ENCODE results near the gene CCDC40.
"Not testable (repeated sequence)": the region's sequence is repeated elsewhere in the genome, so short reads cannot be mapped to it uniquely, and the experiment has no call there.

CCDC40 gene

DNA sequence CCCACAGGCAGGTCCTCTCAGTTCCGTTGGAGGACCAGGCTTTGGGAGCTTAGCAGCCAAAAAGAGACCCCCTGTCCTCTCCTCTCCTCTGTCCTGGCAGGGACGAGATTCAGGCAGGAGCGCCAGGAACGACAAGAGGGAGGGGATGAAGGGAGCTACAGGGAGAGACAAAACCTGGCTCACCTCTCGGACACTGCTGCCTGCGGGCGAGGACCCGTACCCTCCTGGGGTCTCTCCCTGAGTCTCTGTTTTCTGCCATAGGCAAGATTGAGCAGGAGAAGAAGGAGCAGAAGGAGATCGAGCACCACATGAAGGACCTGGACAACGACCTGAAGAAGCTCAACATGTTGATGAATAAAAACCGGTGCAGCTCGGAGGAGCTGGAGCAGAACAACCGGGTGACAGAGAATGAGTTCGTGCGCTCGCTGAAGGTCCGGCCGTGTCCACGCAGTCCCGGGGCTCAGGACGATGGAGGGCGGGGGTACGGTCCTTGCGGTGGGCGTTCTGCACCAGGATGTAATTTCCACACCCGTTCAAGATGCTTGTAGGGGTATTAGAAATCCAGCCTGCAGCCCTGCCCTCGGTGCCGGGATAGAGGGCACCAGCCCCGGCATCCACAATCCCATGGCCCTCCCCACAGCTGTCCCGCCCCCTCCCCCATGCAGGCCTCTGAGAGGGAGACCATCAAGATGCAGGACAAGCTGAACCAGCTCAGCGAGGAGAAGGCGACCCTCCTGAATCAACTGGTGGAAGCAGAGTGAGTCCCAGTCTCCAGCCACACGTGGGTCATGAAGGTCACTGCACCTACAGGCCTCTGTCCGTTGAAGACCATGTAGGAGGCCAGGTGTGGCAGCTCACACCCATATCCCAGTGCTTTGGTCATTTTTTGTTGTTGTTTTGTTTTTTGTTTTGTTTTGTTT lies 51.2 kb downstream of the CCDC40 start:
- DNase-seq, result no peak

DNA sequence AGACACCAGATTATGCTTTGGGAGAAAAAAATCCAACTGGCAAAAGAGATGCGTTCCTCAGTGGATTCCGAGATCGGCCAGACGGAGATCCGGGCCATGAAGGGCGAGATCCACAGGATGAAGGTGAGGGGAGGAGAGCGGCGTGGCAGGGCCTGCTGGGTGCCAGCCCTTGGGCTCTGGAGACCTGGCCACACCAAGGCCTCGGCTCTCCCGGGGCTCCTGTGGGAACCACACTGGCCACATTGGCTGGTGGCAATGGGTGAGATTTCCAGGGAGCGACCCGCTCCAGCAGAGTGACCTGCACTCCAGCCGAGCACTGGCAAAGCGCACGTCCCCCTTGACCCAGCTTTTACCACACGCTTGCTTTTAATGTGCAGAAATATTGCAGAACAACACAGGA lies 53.3 kb downstream of the CCDC40 start:
- DNase-seq, result no peak

DNA sequence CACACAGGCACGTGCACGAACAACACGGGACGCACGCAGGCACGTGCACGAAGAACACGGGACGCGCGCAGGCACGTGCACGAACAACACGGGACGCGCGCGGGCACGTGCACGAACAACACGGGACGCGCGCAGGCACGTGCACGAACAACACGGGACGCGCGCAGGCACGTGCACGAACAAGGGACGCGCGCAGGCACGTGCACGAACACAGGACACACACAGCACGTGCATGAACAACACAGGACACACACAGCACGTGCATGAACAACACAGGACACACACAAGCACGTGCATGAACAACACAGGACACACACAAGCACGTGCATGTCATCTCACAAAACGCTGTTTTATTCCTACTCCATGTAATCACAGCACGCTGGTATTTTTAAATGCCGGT lies 53.7 kb downstream of the CCDC40 start:
- not testable (repeated sequence) for DNase-seq

DNA sequence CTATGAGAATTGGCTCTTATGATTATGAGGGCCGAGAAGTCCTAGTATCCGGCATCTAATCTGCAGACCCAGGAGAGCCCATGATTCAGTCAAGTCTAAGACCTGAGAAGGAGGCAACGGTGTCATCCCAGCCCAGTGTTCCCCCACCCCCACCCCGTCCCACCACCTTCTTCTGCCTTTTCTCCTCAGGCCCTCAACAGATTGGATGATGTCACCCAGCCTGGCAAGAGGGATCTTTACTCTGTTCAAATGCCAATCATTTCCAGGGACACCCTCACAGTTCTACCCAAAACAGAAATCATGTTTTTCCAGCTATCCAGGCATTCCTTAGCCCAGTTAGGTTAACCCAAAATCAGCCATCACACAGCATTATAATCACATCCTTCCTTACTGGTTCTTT lies 54.9 kb downstream of the CCDC40 start:
- no peak for DNase-seq

DNA sequence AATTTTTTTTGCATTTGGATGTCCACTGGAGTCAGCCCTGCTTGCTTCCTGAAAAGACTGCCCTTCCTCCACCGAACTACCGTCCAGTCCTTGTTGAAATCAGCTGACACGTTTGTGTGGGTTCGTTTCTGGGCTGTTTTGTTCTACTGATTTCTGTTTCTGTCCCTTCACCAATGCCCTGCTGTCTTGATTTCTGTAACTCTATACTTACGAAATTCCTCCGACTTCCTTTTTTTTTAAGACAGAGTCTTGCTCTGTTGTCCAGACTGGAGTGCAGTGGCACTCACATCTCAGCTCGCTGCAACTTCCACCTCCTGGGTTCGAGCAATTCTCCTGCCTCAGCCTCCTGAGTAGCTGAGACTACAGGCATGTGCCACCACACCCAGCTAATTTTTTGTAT lies 56.5 kb downstream of the CCDC40 start:
- DNase-seq, result no peak

DNA sequence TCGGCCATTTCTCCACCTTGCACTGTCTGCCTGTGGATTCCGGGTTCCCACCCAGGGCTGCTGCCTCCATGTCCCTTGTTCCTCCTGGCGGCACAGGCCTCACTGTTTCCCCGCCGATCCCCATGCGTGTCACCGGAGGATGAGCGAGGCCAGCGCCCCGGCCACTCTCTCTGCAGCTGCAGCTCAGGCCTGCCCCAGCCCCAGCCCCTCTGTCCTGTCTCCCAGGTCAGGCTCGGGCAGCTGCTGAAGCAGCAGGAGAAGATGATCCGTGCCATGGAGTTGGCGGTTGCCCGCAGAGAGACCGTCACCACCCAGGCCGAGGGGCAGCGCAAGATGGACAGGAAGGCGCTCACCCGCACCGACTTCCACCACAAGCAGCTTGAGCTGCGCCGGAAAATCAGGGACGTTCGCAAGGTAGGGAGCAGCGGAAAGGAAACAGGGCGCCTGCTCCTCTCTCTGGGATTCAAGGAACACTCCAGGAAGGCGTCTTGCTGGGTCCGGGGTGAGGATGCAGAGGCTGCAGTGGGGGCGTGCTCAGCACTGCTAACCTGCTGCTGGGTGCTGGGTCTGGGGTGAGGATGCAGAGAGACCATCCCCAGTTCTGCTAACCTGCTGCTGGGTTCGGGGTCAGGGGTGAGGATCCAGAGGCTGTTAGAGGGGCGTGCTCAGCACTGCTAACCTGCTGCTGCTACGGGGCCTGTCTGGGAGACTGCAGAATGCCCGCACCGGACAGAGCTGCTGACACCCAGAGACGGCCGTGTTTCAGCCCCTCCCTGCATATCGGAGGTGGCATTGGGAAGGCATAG lies 58.8 kb downstream of the CCDC40 start:
- DNase-seq, result no peak

DNA sequence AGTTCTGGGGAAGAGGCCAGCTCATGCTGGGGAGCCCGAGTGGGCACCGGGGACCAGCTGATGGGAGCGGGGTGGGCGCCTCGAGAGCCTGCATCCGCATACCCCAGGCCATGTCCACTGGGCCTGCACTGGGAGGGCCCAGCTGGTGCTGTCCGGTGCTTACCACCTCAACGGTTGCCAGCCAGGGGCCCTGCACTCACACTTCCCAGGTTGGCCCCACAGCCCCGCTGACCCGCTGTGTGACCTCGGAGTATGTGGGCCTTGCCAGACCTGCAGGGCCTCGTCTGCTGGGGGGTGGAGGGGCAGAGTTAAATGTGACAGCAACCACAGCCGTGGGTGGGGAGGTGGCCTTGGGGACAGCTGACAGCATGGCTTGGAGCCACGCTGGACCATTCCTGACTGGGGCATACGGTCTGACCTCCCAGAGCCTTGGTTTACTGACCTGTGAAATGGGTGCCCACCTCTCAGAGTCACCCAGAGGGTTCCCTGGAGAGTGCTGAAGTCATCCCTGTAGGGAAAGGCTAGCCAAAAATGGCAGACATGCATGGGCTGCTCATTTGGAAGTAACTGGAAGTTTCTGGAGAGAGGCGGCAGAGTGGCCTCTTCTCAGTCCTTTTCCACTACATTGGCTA lies 59.5 kb downstream of the CCDC40 start:
- DNase-seq, result no peak

DNA sequence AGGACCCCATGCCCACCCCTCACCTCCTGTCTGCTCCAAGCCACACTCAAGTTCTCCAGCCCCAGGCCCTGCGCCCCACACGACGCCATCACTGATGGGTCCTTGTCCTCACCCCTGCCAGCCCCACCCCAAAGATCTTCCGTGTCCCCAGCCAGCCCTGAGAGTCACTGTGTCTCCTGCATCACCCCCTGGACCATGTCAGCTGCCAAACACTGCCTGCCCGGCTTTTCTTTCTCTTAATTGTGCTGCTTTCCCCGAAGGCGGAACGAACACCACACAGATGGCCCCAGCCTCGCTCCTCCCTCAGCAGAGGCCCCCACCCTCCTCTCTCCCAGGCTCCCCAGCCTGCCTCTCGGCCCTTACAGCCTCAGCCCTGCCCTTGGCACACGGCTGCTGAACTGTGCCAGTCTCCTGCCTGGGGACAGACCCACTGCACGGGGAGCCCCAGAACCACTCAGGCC lies 60.1 kb downstream of the CCDC40 start:
- DNase-seq, result no peak

DNA sequence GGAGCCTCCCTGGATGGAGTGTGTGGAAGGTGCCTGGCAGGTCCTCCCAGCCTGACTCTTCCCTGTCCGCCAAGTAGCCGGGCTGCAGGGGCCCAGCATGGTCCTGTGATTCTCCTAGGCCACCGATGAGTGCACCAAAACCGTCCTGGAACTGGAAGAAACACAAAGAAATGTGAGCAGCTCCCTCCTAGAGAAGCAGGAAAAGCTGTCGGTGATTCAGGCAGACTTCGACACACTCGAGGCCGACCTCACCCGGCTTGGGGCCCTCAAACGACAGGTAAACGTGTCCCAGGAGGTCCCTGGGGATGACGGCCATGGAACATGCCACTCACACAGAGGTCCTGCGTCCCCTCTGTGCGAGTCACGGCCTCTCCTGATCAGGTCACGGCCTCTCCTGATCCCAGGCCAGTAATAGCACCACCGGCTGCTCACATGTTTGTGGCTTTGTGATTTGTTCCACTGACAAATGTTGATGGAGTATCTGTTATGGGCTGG lies 60.7 kb downstream of the CCDC40 start:
- DNase-seq, result no peak

DNA sequence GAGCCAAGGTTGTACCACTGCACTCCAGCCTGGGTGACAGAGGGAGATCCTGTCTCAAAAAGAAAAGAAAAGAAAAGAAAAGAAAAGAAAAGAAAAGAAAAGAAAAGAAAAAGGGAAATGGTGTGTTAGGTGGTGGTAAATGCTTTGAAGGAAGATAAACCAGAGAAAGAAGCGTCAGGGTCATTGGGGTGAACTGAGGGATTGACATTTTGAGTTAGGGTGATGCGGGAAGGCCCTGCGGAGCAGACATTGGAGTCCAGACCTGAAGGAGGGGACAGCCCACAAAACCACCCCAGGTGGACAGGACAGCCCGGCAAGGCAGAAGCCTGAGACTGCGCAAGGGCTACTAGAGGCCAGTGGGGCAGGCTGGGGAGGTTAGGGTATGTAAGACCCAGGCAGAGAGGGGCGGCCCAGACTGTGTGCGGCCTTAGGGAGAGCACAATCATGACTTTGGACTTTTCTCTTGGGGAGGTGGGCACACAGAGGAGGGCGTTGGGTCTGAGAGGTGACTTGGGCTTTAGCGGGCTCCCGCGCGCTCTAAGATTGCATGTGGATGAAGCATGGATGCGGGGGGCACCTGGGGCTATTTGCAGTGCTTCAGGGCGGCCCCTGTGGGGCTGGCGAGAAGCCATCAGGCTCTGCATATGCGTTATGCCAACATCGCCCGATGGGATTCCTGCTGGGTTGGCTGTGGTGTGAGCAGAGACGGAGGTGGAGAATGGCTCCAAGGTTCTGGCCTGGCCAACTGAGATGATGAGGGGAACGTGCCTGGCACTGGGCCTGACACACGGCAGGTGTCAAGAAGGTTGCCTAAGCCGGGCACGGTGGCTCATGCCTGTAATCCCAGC lies 61.6 kb downstream of the CCDC40 start:
- no peak for DNase-seq

DNA sequence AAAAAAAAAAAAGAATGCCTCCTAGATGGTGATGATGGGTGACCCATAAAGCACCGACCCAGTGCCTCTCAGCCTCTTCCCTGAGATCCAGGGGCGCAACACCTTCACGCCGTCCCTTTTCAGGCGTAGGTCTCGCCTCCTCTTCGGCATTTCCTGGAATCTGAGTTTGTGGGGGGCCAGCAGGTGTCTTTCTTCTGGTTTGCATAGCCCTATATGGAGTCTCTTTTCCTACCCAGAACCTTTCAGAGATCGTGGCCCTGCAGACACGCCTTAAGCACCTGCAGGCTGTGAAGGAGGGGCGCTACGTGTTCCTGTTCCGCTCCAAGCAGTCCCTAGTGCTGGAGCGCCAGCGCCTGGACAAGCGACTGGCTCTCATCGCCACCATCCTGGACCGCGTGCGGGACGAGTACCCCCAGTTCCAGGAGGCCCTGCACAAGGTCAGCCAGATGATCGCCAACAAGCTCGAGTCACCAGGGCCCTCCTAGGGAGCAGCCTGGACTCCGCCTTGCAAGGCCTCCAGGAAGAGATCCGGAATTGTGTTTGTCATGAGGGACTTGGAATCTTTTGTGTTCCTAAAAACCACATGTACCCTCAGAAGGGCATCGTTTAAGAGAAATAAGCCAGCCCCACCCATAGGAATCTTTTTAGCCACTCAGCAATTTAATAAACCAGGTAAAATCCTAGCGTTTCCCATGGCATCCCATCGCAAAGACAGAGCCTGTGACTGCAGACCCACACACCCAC lies 63.0 kb downstream of the CCDC40 start:
- DNase-seq, result no peak

DNA sequence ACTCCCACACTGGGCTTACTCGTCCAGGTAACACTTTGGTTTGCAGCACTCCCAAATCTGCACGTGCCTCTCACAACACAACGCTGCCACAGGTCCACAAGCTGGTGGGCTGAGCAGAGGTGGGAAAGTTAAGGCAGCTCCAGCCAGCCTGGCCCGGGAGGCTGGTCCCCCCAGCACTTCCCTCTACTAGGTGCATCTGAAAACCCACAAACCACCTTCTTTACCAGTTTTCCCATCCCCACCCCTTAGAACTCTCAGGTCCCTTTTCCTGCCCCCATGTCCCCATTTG lies 63.5 kb downstream of the CCDC40 start:
- DNase-seq, result no peak

DNA sequence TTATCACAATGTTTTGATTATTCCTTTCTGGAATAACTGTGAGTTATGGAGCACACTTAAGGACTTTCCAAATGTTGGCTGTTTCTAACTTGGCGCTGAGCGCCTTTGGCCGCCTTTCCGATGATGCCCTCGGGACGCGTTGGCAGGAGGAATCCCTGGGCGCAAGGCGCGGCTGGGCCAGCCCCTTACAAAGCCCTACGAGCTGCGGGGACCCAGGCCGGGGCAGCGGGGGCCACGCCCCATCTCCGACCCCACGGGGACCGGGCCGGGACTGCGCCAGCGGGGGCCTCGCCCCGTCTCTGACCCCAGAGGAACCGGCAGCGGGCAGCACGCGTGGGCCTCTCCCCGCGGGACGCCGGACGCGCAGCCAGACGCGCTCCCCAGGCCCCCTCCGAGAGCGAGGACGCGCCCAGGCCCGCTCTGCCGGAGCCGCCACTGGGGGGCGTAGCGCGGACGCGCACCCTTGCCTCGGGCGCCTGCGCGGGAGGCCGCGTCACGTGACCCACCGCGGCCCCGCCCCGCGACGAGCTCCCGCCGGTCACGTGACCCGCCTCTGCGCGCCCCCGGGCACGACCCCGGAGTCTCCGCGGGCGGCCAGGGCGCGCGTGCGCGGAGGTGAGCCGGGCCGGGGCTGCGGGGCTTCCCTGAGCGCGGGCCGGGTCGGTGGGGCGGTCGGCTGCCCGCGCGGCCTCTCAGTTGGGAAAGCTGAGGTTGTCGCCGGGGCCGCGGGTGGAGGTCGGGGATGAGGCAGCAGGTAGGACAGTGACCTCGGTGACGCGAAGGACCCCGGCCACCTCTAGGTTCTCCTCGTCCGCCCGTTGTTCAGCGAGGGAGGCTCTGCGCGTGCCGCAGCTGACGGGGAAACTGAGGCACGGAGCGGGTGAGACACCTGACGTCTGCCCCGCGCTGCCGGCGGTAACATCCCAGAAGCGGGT lies 64.8 kb downstream of the CCDC40 start, which contains the start of gene GAA:
TSS of gene GAA (plus strand) at position 571 of the 935 bp plus-strand sequence. CDS start 3,006 bp downstream, outside the sequence.
- peak; percentile 84 to 90 for DNase-seq

DNA sequence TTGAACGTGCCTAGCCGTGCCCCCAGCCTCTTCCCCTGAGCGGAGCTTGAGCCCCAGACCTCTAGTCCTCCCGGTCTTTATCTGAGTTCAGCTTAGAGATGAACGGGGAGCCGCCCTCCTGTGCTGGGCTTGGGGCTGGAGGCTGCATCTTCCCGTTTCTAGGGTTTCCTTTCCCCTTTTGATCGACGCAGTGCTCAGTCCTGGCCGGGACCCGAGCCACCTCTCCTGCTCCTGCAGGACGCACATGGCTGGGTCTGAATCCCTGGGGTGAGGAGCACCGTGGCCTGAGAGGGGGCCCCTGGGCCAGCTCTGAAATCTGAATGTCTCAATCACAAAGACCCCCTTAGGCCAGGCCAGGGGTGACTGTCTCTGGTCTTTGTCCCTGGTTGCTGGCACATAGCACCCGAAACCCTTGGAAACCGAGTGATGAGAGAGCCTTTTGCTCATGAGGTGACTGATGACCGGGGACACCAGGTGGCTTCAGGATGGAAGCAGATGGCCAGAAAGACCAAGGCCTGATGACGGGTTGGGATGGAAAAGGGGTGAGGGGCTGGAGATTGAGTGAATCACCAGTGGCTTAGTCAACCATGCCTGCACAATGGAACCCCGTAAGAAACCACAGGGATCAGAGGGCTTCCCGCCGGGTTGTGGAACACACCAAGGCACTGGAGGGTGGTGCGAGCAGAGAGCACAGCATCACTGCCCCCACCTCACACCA lies 65.7 kb downstream of the CCDC40 start:
- no peak for DNase-seq

DNA sequence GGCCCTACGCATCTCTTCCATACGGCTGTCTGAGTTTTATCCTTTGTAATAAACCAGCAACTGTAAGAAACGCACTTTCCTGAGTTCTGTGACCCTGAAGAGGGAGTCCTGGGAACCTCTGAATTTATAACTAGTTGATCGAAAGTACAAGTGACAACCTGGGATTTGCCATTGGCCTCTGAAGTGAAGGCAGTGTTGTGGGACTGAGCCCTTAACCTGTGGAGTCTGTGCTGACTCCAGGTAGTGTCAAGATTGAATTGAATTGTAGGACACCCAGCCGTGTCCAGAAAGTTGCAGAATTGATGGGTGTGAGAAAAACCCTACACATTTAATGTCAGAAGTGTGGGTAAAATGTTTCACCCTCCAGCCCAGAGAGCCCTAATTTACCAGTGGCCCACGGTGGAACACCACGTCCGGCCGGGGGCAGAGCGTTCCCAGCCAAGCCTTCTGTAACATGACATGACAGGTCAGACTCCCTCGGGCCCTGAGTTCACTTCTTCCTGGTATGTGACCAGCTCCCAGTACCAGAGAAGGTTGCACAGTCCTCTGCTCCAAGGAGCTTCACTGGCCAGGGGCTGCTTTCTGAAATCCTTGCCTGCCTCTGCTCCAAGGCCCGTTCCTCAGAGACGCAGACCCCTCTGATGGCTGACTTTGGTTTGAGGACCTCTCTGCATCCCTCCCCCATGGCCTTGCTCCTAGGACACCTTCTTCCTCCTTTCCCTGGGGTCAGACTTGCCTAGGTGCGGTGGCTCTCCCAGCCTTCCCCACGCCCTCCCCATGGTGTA lies 66.4 kb downstream of the CCDC40 start:
- DNase-seq, result no peak

DNA sequence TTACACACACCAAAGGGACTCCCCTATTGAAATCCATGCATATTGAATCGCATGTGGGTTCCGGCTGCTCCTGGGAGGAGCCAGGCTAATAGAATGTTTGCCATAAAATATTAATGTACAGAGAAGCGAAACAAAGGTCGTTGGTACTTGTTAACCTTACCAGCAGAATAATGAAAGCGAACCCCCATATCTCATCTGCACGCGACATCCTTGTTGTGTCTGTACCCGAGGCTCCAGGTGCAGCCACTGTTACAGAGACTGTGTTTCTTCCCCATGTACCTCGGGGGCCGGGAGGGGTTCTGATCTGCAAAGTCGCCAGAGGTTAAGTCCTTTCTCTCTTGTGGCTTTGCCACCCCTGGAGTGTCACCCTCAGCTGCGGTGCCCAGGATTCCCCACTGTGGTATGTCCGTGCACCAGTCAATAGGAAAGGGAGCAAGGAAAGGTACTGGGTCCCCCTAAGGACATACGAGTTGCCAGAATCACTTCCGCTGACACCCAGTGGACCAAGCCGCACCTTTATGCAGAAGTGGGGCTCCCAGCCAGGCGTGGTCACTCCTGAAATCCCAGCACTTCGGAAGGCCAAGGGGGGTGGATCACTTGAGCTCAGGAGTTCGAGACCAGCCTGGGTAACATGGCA lies 67.1 kb downstream of the CCDC40 start:
- no peak for DNase-seq

DNA sequence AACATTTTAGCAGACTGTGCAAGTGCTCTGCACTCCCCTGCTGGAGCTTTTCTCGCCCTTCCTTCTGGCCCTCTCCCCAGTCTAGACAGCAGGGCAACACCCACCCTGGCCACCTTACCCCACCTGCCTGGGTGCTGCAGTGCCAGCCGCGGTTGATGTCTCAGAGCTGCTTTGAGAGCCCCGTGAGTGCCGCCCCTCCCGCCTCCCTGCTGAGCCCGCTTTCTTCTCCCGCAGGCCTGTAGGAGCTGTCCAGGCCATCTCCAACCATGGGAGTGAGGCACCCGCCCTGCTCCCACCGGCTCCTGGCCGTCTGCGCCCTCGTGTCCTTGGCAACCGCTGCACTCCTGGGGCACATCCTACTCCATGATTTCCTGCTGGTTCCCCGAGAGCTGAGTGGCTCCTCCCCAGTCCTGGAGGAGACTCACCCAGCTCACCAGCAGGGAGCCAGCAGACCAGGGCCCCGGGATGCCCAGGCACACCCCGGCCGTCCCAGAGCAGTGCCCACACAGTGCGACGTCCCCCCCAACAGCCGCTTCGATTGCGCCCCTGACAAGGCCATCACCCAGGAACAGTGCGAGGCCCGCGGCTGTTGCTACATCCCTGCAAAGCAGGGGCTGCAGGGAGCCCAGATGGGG lies 68.0 kb downstream of the CCDC40 start:
- DNase-seq, result no peak

DNA sequence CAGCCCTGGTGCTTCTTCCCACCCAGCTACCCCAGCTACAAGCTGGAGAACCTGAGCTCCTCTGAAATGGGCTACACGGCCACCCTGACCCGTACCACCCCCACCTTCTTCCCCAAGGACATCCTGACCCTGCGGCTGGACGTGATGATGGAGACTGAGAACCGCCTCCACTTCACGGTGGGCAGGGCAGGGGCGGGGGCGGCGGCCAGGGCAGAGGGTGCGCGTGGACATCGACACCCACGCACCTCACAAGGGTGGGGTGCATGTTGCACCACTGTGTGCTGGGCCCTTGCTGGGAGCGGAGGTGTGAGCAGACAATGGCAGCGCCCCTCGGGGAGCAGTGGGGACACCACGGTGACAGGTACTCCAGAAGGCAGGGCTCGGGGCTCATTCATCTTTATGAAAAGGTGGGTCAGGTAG lies 68.5 kb downstream of the CCDC40 start:
- DNase-seq, result no peak

All from activated CD4-positive, alpha-beta T cell treated with anti-CD3 and anti-CD28 coated beads for 4 hours (primary cell).